ENCODE measurements around the gene SYT11. TPM values are rescaled to one million over a fixed set of nuclear protein-coding genes. Genes with fewer than 3 reads are reported as not detected.
A peak's percentile ranks its signal among the peaks of the same experiment; 100 is the strongest.

Gene SYT11
- total and polyA plus RNA-seq, 9 of the 15 experiments (the other 6 are each of a cell fraction or from before 2014, with no cell fraction given): 0.05 to 0.18 (median 0.11) TPM

- TF ChIP-seq ZNF609 (CRISPR knock-in tag; IDR thresholded peaks at IDR 0.05; ENCODE audit: borderline replicate concordance): no peak
- 0 out of 4 replicates have a peak, but pooled peaks of 1 of the 2 experiments have one; percentile 5 for TF ChIP-seq RCOR1 (IDR thresholded peaks at IDR 0.05; ENCODE audit: borderline replicate concordance in 1 of 2, low read depth in 2 of 2, low read length in 2 of 2)
- TF ChIP-seq ESRRA (IDR thresholded peaks at IDR 0.05; ENCODE audit: borderline replicate concordance, low read depth): peak; percentile 27; the same call in 1 of the 2 replicates
- TF ChIP-seq NFIC (IDR thresholded peaks at IDR 0.05): no peak
- no peak for TF ChIP-seq SPI1 (IDR thresholded peaks at IDR 0.05; ENCODE audit: borderline replicate concordance, low read depth, low read length)
- TF ChIP-seq POLR3A (IDR thresholded peaks at IDR 0.05; ENCODE audit: borderline replicate concordance, extremely low read depth, insufficient read depth, insufficient read length): no peak
- TF ChIP-seq HDAC2 (IDR thresholded peaks at IDR 0.05): no peak
- TF ChIP-seq ZKSCAN1 (IDR thresholded peaks at IDR 0.05; ENCODE audit: low read depth, low read length): no peak
- TF ChIP-seq CBFB (CRISPR knock-in tag; IDR thresholded peaks at IDR 0.05): no peak
- no peak for TF ChIP-seq HDAC8 (tag; IDR thresholded peaks at IDR 0.05)
- TF ChIP-seq KLF10 (CRISPR knock-in tag; IDR thresholded peaks at IDR 0.05): no peak
- TF ChIP-seq YBX1 (IDR thresholded peaks at IDR 0.05): no peak
- TF ChIP-seq CCNT2 (IDR thresholded peaks at IDR 0.05; ENCODE audit: borderline replicate concordance, extremely low read depth, insufficient read length, low read depth, low read length): peak; percentile 70
- TF ChIP-seq KAT2B (IDR thresholded peaks at IDR 0.05; ENCODE audit: low read depth, low read length): no peak
- peak in 1 of 2 experiments; percentile 23 for TF ChIP-seq E2F6 (IDR thresholded peaks at IDR 0.05; ENCODE audit: borderline replicate concordance in 1 of 2, extremely low read depth in 1 of 2, insufficient read depth in 1 of 2, insufficient read length in 1 of 2, low read depth in 1 of 2, low read length in 1 of 2, poor library complexity in 1 of 2, severe bottlenecking in 1 of 2)
- TF ChIP-seq ZBTB43 (CRISPR knock-in tag; IDR thresholded peaks at IDR 0.05): no peak
- no peak for TF ChIP-seq ZKSCAN3 (CRISPR knock-in tag; IDR thresholded peaks at IDR 0.05)
- no peak for TF ChIP-seq ZNF717 (CRISPR knock-in tag; IDR thresholded peaks at IDR 0.05)
- no peak for TF ChIP-seq CBX2 (IDR thresholded peaks at IDR 0.05; ENCODE audit: insufficient read depth, low read length, poor library complexity, severe bottlenecking)
Observed at GRCh38 chr1:155911156-155912055, 52.0 kb downstream of the SYT11 start, which contains the start of gene RIT1 (continued).
